Islet precursor cell (in vitro differentiated cells): ENCODE results near the gene SPINK1.
"Not testable (repeated sequence)": the region's sequence is repeated elsewhere in the genome, so short reads cannot be mapped to it uniquely, and the experiment has no call there.

Experiments used
- DNase-seq: peaks from one replicate; pipeline ENCODE4 v3.0.0-alpha.2; 2018

Gene SPINK1

GRCh38 chr5:147803161-147803560, 28.3 kb downstream of the SPINK1 start:
- not testable (repeated sequence) for DNase-seq

DNA sequence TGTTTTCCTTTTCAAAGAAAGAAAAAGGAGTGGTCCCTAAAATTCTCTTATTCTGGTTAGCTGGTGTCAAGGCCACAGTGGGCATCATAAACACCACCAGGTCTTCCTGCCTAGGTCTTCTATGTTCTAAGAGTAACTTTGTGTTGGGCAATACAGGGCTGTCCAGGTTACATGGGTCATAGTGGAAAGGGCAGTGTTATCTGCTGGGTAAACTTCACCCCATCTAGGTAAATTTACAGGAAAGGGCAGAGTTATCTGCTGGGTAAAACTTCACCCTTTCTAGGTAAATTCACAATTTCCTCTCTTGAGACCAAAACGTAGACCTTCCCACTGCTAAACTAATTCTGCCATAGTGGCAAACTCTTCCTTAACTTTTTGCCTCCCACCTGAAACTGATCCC, 30.0 kb downstream of the SPINK1 start:
- DNase-seq, result no peak

DNA sequence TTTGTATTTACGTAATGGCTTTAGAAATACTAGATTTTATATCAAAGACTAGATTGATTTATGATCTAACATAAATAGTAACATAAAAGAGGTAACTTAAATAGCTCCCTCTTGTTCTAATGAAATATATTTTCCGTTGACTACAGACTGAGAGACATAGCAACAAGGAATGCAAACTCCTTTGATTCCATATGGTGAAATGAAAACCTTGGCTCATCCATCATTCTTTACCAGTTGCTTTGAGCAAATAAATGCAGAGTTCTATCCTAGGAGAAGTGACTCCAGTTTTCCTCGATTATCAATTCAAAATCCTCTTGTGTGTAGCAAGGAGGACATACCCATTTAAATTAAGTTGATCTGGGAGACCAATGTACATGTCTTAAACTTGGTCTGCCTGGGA, 31.0 kb downstream of the SPINK1 start:
- DNase-seq, result no peak

DNA sequence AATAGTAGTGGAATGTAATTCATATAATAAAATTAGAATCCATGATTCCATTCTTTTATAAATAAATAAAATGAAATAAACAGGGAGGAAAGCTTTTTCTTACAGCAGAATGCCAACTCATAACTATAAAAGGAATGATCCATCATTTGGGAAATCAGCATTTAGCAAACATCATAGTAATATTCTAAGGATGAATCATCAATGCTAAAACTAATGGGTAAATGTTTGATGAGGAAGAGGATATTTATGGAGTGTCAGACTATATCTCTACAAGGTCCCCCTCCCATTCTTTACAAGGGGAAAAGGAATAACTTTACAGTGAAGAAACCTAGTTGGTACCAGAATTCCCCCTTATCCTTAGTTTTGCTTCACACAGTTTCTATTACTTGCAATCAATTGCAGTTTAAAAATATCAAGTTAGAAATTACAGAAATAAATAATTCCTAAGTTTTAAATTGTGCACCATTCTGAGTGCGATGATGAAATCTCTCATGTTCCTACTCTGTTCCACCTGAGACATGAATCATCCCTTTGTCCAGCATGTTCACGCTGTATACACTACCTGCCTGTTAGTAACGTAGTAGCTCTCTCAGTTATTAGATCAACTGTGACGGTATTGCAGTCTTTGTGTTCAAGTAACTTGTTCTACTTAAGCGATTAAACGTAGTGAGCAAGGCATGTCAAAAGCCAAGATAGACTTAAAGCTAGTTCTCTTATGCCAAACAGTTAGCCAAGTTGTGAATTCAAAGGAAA, 34.7 kb downstream of the SPINK1 start:
- DNase-seq, result no peak

- DNase-seq, result no peak
Measured at GRCh38 chr5:147791181-147791580, 40.3 kb downstream of the SPINK1 start.

- no peak for DNase-seq
Measured at GRCh38 chr5:147789820-147790219, 41.7 kb downstream of the SPINK1 start.

- no peak for DNase-seq
Measured at GRCh38 chr5:147788023-147788422, 43.4 kb downstream of the SPINK1 start.

DNA sequence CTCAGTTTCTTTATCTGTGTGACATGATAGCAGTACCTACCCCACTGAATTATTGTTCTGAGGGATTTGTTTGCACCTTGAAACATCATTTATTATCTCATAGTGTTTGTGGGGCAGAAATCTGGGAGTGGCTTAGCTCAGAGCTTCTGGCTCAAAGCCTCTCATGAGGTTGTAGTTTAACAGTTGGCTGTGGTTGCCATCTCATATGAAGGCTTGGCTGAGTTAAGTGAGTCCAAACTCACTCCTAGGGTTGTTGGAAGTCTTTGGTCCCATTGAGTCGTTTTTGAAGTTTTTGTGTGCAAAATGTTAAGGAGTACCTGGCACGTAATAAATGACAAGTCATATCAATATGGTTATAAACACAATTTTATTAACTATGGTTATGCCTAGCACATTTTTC, 45.3 kb downstream of the SPINK1 start:
- no peak for DNase-seq

- DNase-seq, result no peak
Measured at GRCh38 chr5:147784146-147784987, 47.1 kb downstream of the SPINK1 start.

DNA sequence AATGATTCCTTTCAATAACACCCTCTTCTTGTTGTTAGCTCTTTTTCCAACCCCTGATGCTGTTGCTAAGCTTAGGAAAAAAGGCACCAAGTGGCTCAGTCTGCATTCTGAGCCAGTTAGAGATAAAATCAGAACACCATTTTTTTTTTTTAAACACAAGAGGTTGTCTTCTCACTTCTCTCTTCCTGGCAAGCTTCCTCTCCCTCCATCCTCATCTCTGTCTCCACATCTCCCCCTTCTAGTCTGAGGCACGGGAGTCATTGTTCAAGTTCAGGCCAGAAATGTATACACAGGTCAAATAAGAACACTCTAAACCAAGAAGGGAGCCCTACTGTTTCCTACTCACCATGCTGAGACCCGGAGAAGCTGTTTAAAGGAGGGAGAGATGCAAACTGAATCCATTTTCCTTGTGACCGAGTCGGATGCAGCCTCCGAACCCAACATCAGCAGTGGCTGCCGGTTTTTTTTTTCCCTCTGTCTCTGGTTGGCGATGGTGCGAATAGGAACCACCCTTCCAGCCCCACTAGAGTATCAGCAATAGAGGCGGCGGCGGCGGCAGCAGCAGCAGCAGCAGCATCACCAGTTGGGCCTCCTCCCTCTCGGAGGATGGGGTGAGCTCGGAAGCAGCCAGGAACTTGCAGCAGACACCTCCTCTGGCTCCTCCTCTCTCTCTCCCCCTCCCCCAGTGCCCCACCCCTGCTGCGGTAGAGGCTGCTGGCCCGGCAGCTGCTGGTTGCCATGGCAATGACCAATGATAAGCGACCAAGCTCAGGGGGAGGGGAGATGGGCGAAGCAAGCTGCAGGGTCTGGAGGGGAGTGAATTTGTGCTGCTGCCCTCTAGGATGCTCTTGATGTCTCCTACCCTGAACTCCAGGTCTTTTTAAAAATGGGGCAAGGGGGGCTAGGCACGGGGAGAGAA, 49.1 kb downstream of the SPINK1 start, which contains the start of gene JAKMIP2:
Gene JAKMIP2 (minus strand): TSS at position 619 of the 919 bp plus-strand sequence. CDS start 110,922 bp downstream, outside the sequence.
- DNase-seq, result peak; percentile 100

DNA sequence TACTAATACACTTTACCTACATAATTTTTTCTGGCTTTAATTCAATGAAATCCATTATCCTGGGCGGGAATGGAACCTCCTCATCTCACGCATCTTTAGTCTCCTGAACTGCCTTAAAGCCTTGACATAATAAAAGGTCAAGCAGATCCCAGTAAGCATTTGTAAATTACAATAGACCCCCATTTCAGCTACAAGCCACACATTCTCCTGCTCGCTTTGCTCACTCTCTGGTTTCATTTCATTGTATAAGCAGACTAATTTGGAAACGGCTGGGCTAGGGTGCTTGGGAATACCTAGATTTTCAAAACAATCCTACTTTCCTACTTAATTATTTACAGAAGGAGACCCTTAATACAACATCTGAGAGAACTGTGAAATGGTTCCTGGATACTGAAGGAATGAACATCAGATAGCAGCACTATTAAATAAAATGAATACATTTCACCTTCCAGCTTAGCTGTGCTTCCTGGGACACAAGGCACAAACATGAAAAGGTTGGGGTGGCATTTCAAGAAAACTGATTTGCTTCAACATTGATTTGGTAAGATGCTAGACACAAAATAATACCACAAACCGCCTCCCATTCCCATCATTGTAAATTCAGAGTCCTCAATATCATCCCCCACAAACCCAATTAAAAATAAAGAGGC, 50.4 kb downstream of the SPINK1 start:
- DNase-seq, result no peak

DNA sequence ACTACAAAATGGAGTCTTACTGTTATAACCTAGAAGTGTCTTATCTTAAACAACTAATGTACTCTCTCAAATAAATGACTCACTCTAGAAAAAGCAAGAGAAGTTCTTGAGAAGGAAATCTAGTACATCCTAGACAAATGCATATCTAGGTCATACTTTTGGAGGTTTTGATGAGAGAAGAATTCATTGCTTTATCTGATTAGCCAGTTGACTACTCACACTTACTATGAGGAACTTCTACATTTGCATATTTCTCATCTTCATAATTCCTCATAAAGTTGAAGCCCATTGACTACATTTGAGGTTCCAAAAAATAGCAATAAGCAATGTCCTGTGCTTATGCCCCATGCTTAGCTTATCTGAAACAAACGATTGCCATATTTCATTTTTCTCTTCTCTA, 51.8 kb downstream of the SPINK1 start:
- no peak for DNase-seq

- DNase-seq, result no peak
Measured at GRCh38 chr5:147776989-147777388, 54.5 kb downstream of the SPINK1 start.
